ENCODE measurements around the gene RBMS3.

RBMS3 gene

GRCh38 chr3:29971895-29972294 lies 691.0 kb downstream of the RBMS3 start:
- intact Hi-C loops (cut with DNase I) = no loop called here
- no peak for DNase-seq

GRCh38 chr3:29972320-29972993 lies 691.6 kb downstream of the RBMS3 start:
- DNase-seq = no peak
- intact Hi-C loops (cut with DNase I) = no loop called here

- no peak for DNase-seq
- intact Hi-C loops (cut with DNase I) = no loop called here
Observed at GRCh38 chr3:29973763-29974162, 692.9 kb downstream of the RBMS3 start.

GRCh38 chr3:29976871-29977270 lies 696.0 kb downstream of the RBMS3 start:
- intact Hi-C loops (cut with DNase I) = no loop called here
- no peak for DNase-seq

- intact Hi-C loops (cut with DNase I) = no loop called here
- DNase-seq = no peak
Observed at GRCh38 chr3:29977360-29977759, 696.5 kb downstream of the RBMS3 start.

GRCh38 chr3:29978036-29978435 lies 697.2 kb downstream of the RBMS3 start:
- intact Hi-C loops (cut with DNase I) = no loop called here
- DNase-seq = no peak

GRCh38 chr3:29991198-29991597 lies 710.3 kb downstream of the RBMS3 start:
- intact Hi-C loops (cut with DNase I) = no loop called here
- DNase-seq = no peak

- no peak for DNase-seq
- intact Hi-C loops (cut with DNase I) = no loop called here
Observed at GRCh38 chr3:30002797-30003196, 721.9 kb downstream of the RBMS3 start.

GRCh38 chr3:30003741-30004140 lies 722.9 kb downstream of the RBMS3 start:
- DNase-seq = no peak
- intact Hi-C loops (cut with DNase I) = no loop called here

- no peak for DNase-seq
- intact Hi-C loops (cut with DNase I) = no loop called here
Observed at GRCh38 chr3:30004481-30004880, 723.6 kb downstream of the RBMS3 start.

GRCh38 chr3:30006111-30006510 lies 725.2 kb downstream of the RBMS3 start:
- intact Hi-C loops (cut with DNase I) = no loop called here
- no peak for DNase-seq

GRCh38 chr3:30007668-30008067 lies 726.8 kb downstream of the RBMS3 start:
- intact Hi-C loops (cut with DNase I) = no loop called here
- peak in 3 of 42 donors; percentile 4 to 17 (median 15) for DNase-seq

- intact Hi-C loops (cut with DNase I) = no loop called here
- DNase-seq = no peak
Observed at GRCh38 chr3:30011237-30011803, 730.4 kb downstream of the RBMS3 start.

- intact Hi-C loops (cut with DNase I) = no loop called here
- DNase-seq = peak; percentile 9 to 92 (median 76)
Observed at GRCh38 chr3:30012941-30013543, 732.2 kb downstream of the RBMS3 start.

GRCh38 chr3:30017901-30018300 lies 737.0 kb downstream of the RBMS3 start:
- DNase-seq = no peak
- intact Hi-C loops (cut with DNase I) = no loop called here

GRCh38 chr3:30020380-30020779 lies 739.5 kb downstream of the RBMS3 start:
- intact Hi-C loops (cut with DNase I) = no loop called here
- DNase-seq = no peak

GRCh38 chr3:30024466-30024865 lies 743.6 kb downstream of the RBMS3 start:
- no peak for DNase-seq
- intact Hi-C loops (cut with DNase I) = no loop called here

GRCh38 chr3:30026851-30027250 lies 746.0 kb downstream of the RBMS3 start:
- no peak for DNase-seq
- intact Hi-C loops (cut with DNase I) = no loop called here

GRCh38 chr3:30034246-30034991 lies 753.5 kb downstream of the RBMS3 start:
- no peak for DNase-seq
- intact Hi-C loops (cut with DNase I) = no loop called here

- intact Hi-C loops (cut with DNase I) = no loop called here
Observed at GRCh38 chr3:30035935-30036567, 755.2 kb downstream of the RBMS3 start.

More at GRCh38 chr3:30035935-30036567, 755.2 kb downstream of the RBMS3 start:
- no peak for DNase-seq
